Right lung (tissue), 5 donors: ENCODE results near the gene SOX13. TPM values are rescaled to one million over a fixed set of nuclear protein-coding genes. Genes with fewer than 3 reads are reported as not detected.

Experiments used
- DNase-seq, 2 donors: peaks; one replicate each; pipeline ENCODE4 v3.0.0-alpha.2; 2013
- polyA plus RNA-seq, 5 donors: library from polyadenylated mRNA; unstranded; fragments of 120-200 nt; gene quantifications; one replicate each; pipeline versions ENCODE4 v1.2.1 to v1.2.3, GENCODE V29; 2013; ENCODE audit warnings: inconsistent platforms in 1 of 5, low replicate concordance in 1 of 5; ENCODE audit not compliant: insufficient read length in 5 of 5, insufficient read depth in 1 of 5

The SOX13 gene
- polyA plus RNA-seq, 5 donors = 41.0 to 58.0 (median 51.8) TPM

DNA sequence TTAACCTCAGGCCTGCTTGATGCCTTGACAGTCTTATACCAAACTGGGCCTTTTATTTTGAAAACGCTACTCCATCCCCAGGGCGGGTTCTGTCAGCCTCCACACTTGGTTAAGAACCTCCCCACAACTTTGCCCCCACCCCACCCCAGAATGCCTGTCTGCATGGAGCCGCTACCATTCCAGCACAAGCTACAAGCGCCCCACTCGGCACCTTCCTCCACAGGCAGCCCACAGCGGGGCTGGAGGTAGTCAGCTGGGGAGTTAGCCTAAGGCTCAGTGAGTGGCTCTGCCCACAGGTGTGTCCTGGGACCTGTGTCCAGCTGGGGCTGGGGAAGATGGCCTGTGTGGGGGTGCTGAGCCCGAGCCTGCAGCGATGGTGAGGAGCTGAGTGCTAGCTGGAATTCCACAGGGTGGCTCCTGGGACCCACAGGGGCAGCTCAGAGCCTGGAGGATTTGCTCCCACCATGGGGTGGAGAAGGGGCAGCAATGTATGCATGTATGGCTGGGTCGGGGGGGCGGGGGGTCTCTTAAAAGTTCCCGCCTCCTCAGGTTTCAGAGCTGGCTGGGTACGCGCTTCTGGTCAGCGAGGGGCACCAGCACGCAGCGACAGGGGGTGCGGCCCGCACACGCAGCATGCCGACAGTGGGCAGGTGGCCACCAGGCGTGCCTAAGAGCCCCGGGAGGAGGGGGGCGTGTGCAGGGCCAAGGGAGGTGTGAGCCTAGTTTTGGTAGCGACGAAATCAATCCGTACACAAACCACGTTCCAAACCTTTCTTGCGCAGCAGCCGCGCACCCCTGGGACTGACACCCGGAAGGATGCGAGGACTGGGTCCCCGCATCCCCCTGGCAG, 78.0 kb downstream of the SOX13 start:
- no peak for DNase-seq

- peak; percentile 46 to 58 for DNase-seq
These were observed 78.8 kb downstream of the SOX13 start, which contains the start of gene ETNK2 for GRCh38 chr1:204151552-204152309. Gene ETNK2, minus strand, starts transcription at chr1:204152044. Its CDS starts 192 bp downstream, at chr1:204151852.

DNA sequence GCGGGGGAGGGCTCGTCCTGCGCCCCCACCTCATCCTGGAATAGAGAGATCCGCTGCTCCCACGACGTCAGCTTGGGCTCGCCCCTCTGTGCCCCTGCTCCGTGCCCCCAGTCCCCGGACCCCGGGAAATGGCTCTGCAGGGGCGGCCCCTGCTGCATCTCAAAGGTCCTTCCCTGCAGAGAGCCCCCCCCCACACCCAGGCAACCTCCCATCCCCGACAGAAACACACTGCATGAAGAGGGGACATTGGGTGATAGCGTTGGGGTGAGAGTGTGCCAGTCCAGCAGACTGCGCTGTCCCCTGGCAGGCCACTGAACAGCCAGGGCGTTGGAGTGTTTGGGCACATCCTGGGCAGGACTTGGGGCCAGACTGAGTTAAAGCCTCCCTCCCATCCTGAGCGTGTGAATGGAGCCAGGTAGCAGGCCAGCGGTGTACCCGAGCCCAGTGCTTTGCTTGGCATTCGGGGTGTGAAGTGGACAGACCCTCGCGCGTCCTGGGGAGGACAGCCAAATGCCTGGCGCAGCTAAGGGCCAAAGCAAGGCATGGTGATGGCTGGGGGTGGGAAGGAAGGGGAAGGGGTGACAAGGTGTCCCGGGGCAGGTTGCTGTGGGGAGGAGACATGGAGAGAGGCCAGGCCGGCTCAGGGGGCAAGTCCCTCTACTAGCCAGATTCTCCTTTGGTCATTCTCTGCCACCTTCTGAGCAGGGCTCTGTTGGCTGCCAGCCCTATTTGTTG, 79.6 kb downstream of the SOX13 start:
- no peak for DNase-seq

DNA sequence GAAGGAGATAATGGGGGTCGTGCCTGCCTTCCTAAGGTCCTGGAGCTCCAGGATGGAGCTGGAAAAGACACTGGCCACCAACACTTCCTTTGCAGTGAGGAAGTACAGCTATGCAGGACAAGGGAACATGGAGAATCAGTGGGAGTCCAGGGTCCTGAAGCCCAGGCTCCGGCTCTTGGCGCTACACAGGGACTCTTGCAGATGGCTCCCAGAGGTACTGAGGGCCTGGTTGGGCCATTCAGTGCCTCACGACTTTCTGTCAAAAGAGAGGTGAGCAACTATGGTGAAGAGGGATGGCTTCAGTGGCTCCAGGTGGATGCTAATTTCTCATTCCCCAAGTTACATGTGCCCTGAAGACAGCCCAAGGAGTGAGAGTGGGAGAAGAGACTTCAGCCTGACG, 80.8 kb downstream of the SOX13 start:
- DNase-seq = no peak

- no peak for DNase-seq
These were observed 81.8 kb downstream of the SOX13 start for GRCh38 chr1:204154568-204155255.

GRCh38 chr1:204155881-204156280, 83.0 kb downstream of the SOX13 start:
- DNase-seq = no peak

DNA sequence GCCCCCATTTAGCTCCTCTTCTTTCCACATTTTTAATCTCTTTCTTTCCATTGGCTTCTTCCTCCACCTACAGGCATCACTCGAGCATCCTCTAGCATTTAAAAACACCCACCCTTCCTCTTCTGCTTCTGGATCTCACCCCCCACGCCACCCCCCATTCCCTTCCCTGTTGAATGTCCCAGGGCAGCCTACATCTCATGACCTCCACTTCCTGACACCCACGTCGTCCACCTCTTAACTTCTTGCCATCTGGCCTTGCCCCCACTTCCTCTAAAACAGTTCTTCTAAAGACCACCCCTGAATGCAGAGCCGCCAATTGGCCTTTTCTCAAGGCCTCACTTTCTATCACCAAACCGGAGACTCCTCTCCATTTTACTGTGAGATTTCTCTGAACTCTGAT, 85.0 kb downstream of the SOX13 start:
- no peak for DNase-seq

- peak in 1 of 2 donors; percentile 7 for DNase-seq
These were observed 88.9 kb downstream of the SOX13 start for GRCh38 chr1:204161609-204162493.

GRCh38 chr1:204162494-204163074, 89.7 kb downstream of the SOX13 start:
- peak; percentile 61 to 74 for DNase-seq

DNA sequence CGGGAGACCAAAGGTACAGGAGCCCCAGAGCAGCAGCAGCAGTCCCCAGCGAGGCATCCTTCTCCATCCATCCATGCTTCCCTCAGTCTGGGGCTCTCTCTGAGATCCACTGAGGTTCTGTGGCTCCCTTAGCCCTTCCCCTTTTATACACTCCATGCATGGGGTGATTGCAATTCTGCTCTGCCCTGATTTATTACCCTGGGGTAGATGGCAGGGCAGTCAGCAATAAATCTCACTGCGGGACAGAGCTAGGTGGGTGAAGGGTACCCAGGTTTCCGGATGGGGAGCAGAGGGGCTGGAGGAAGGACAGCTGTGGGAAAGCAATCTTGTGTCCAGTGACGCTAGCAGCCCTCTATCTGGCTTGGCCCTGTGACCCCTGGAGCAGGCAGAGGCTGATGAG, 93.3 kb downstream of the SOX13 start, which contains the start of gene REN:
REN (minus strand) TSS at position 119 of the 400 bp plus-strand sequence; CDS start at position 75, 44 bp downstream.
- DNase-seq = no peak

- DNase-seq = no peak
These were observed 94.8 kb downstream of the SOX13 start for GRCh38 chr1:204167730-204168129.

- DNase-seq = no peak
These were observed 96.9 kb downstream of the SOX13 start for GRCh38 chr1:204169858-204170257.

- DNase-seq = no peak
These were observed 97.7 kb downstream of the SOX13 start for GRCh38 chr1:204170494-204171155.

- no peak for DNase-seq
These were observed 98.8 kb downstream of the SOX13 start for GRCh38 chr1:204171751-204172178.

DNA sequence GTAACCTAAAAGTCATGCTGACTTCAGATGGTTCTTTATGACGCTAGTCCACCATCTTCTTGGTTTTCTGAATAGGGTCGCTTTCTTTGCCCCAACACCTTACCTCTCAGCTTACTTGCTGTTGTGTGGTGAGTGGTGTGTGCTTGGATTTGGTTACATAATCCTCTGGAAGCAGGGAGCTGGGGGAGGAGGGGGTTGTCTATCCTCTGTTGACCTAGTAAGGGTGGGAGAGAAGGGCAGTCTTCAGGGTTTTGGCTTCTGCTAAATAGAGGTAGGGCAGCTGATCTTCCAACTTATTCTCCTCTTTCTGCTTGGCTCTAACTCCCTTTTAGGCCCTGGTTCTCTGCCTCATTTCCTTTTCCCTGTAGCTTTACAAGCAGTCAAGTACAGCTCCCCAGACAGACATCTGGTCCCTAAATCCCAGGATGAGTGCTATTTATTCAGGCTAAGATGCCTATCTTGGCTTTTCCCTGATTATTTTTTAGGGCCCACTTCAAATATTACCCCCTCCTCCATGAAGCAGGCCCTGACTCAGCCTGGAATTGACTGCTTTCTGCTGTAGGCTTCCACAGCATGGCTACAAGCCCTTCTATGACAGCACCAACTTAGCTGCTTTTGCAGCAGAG, 99.6 kb downstream of the SOX13 start:
- DNase-seq = no peak

- no peak for DNase-seq
These were observed 102.0 kb downstream of the SOX13 start for GRCh38 chr1:204174958-204175357.

DNA sequence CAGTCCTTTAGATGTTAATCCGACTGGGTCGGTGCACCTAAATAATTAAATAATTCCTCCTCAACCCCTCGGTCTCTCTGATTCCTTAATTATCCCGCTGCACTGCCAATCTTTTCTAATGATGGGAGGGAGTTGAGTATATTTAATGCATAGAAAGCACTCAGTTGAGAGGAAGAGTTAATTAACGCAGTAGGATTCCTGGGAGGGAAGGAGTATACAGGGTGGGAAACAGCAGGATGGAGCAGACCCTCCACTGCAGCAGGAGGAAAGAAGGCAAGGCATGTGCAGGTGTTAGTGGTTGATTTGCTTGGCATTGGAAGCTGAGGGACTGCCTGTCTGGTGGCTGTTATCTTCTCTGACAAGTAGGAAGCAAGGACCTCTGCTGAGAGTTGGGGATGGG, 103.1 kb downstream of the SOX13 start:
- no peak for DNase-seq

DNA sequence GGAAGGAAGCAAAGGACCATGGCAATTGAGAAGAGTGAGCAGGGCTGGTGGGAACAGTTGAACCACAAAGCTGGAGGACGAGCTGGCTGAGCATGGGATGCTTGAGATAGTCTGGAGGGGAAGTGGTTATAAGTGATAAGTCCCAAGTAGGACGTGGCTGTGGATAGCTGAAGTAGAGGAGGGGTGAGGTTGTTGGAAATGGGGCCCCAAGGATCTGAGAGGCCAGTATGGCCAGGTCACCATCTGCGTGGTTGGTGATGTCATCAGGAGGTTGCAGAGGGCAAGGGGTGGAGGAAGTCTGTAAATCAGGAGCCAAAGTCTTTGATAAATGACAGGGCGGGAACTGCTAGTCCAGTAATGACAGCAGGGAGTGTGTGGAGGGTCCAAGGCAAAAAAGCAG, 104.2 kb downstream of the SOX13 start:
- DNase-seq = no peak
